Activated CD8-positive, alpha-beta T cell treated with anti-CD3 and anti-CD28 coated beads, Interleukin-2, amount 10 ng/mL, durations not matched to agents 7 days and 5 days (primary cell): ENCODE measurements around the gene THRB. TPM values are rescaled to one million over a fixed set of nuclear protein-coding genes. Genes with fewer than 3 reads are reported as not detected.

ENCODE experiments used
- ATAC-seq: fragments of 150-1000 bp; cut with Tn5 transposase; one replicate; pipeline ENCODE4 v1.10.0; 2021; ENCODE audit warnings: moderate library complexity
- CTCF ChIA-PET: fragments of 350-600 bp; sonication (Branson Sonifier 250); formaldehyde crosslinking; loops from one replicate; lab custom pipeline; 2021; ENCODE audit warnings: antibody characterized with exemption; lab: Charles Lee
- POLR2A ChIA-PET: fragments of 350-600 bp; sonication (Branson Sonifier 250); formaldehyde crosslinking; loops from one replicate; lab custom pipeline; 2021; ENCODE audit warnings: antibody characterized with exemption; lab: Charles Lee
- DNase-seq: peaks from one replicate; pipeline ENCODE4 v3.0.0-alpha.2; 2020
- H3K27ac Mint-ChIP-seq: one replicate; pipeline ENCODE4 v1.8.0; 2021; ENCODE audit warnings: mild to moderate bottlenecking, mixed read lengths
- H3K27me3 Mint-ChIP-seq: one replicate; pipeline ENCODE4 v1.8.0; 2021; ENCODE audit warnings: low read depth, mixed read lengths
- H3K36me3 Mint-ChIP-seq: one replicate; pipeline ENCODE4 v1.8.0; 2021; ENCODE audit warnings: low read depth, mixed read lengths
- H3K4me1 Mint-ChIP-seq: one replicate; pipeline ENCODE4 v1.8.0; 2021; ENCODE audit warnings: low read depth, mixed read lengths
- H3K4me3 Mint-ChIP-seq: one replicate; pipeline ENCODE4 v1.8.0; 2021; ENCODE audit warnings: mild to moderate bottlenecking, mixed read lengths
- H3K9me3 Mint-ChIP-seq: one replicate; pipeline ENCODE4 v1.8.0; 2022; ENCODE audit warnings: mixed read lengths; ENCODE audit not compliant: insufficient read depth
- total RNA-seq, 2 experiments: library from RNA; stranded (reverse); gene quantifications; one replicate each; pipeline ENCODE4 v1.2.3, GENCODE V29; 2021

Gene THRB
- total RNA-seq, 2 experiments from 2014 or later, result not detected

GRCh38 chr3:24389108-24390090 lies 105.3 kb downstream of the THRB start:
- ChIA-PET POLR2A (no interaction called here), CTCF (no interaction called here)
- no peak overlapping the region for H3K27ac Mint-ChIP-seq
- no peaks in the 10 kb centered on the region for H3K9me3 Mint-ChIP-seq
- H3K4me1 Mint-ChIP-seq, result no peaks in the 10 kb centered on the region
- DNase-seq (no peak), ATAC-seq (no peak)
- no peak overlapping the region for H3K4me3 Mint-ChIP-seq
- no peaks in the 10 kb centered on the region for H3K27me3 Mint-ChIP-seq
- no peaks in the 10 kb centered on the region for H3K36me3 Mint-ChIP-seq

- no peaks in the 10 kb centered on the region for H3K4me1 Mint-ChIP-seq
- DNase-seq (no peak), ATAC-seq (no peak)
- no peaks in the 10 kb centered on the region for H3K27me3 Mint-ChIP-seq
- POLR2A ChIA-PET, result no interaction called here
- H3K4me3 Mint-ChIP-seq, result no peak overlapping the region
- H3K27ac Mint-ChIP-seq, result no peak overlapping the region
- CTCF ChIA-PET, result no interaction called here
- H3K36me3 Mint-ChIP-seq, result no peaks in the 10 kb centered on the region
- no peaks in the 10 kb centered on the region for H3K9me3 Mint-ChIP-seq
Observed at GRCh38 chr3:24388611-24389010, 106.0 kb downstream of the THRB start.

GRCh38 chr3:24388159-24388558 lies 106.5 kb downstream of the THRB start:
- no peaks in the 10 kb centered on the region for H3K27me3 Mint-ChIP-seq
- no peak overlapping the region for H3K4me3 Mint-ChIP-seq
- H3K9me3 Mint-ChIP-seq, result no peaks in the 10 kb centered on the region
- no peaks in the 10 kb centered on the region for H3K4me1 Mint-ChIP-seq
- no peak for ATAC-seq
- DNase-seq, result no peak
- H3K36me3 Mint-ChIP-seq, result no peaks in the 10 kb centered on the region
- H3K27ac Mint-ChIP-seq, result no peak overlapping the region
- POLR2A ChIA-PET, result no interaction called here
- CTCF ChIA-PET, result no interaction called here

GRCh38 chr3:24387493-24387892 lies 107.2 kb downstream of the THRB start:
- Mint-ChIP-seq H3K36me3 (no peaks in the 10 kb centered on the region), H3K4me3 (no peak overlapping the region), H3K4me1 (no peaks in the 10 kb centered on the region), H3K9me3 (no peaks in the 10 kb centered on the region), H3K27me3 (no peaks in the 10 kb centered on the region), H3K27ac (no peak overlapping the region)
- DNase-seq, result no peak
- POLR2A ChIA-PET, result no interaction called here
- CTCF ChIA-PET, result no interaction called here
- no peak for ATAC-seq

GRCh38 chr3:24387000-24387399 lies 107.7 kb downstream of the THRB start:
- H3K27ac Mint-ChIP-seq, result no peak overlapping the region
- H3K36me3 Mint-ChIP-seq, result no peaks in the 10 kb centered on the region
- DNase-seq (no peak), ATAC-seq (no peak)
- ChIA-PET POLR2A (no interaction called here), CTCF (no interaction called here)
- H3K4me1 Mint-ChIP-seq, result no peaks in the 10 kb centered on the region
- no peaks in the 10 kb centered on the region for H3K9me3 Mint-ChIP-seq
- no peaks in the 10 kb centered on the region for H3K27me3 Mint-ChIP-seq
- H3K4me3 Mint-ChIP-seq, result no peak overlapping the region

GRCh38 chr3:24386458-24386857 lies 108.2 kb downstream of the THRB start:
- no peak for ATAC-seq
- no peaks in the 10 kb centered on the region for H3K9me3 Mint-ChIP-seq

GRCh38 chr3:24385012-24385615 lies 109.5 kb downstream of the THRB start:
- no peaks in the 10 kb centered on the region for H3K27me3 Mint-ChIP-seq
- no peak overlapping the region for H3K4me3 Mint-ChIP-seq
- no peaks in the 10 kb centered on the region for H3K4me1 Mint-ChIP-seq
- DNase-seq (no peak), ATAC-seq (no peak)
- ChIA-PET POLR2A (no interaction called here), CTCF (no interaction called here)
- H3K36me3 Mint-ChIP-seq, result no peaks in the 10 kb centered on the region
- H3K9me3 Mint-ChIP-seq, result no peaks in the 10 kb centered on the region
- H3K27ac Mint-ChIP-seq, result no peak overlapping the region

More at GRCh38 chr3:24386458-24386857, 108.2 kb downstream of the THRB start:
- CTCF ChIA-PET, result no interaction called here
- no peaks in the 10 kb centered on the region for H3K4me1 Mint-ChIP-seq
- no peak overlapping the region for H3K27ac Mint-ChIP-seq
- POLR2A ChIA-PET, result no interaction called here
- no peak overlapping the region for H3K4me3 Mint-ChIP-seq
- no peak for DNase-seq
- no peaks in the 10 kb centered on the region for H3K36me3 Mint-ChIP-seq
- H3K27me3 Mint-ChIP-seq, result no peaks in the 10 kb centered on the region

- ATAC-seq, result no peak
- Mint-ChIP-seq H3K27me3 (no peaks in the 10 kb centered on the region), H3K36me3 (no peaks in the 10 kb centered on the region), H3K4me1 (no peaks in the 10 kb centered on the region), H3K9me3 (no peaks in the 10 kb centered on the region), H3K27ac (no peak overlapping the region), H3K4me3 (no peak overlapping the region)
- no peak for DNase-seq
- ChIA-PET POLR2A (no interaction called here), CTCF (no interaction called here)
Observed at GRCh38 chr3:24382647-24383046, 112.0 kb downstream of the THRB start.

- H3K4me1 Mint-ChIP-seq, result no peaks in the 10 kb centered on the region
- no peaks in the 10 kb centered on the region for H3K9me3 Mint-ChIP-seq
- ChIA-PET POLR2A (no interaction called here), CTCF (no interaction called here)
- no peak overlapping the region for H3K4me3 Mint-ChIP-seq
- no peaks in the 10 kb centered on the region for H3K27me3 Mint-ChIP-seq
- DNase-seq (no peak), ATAC-seq (no peak)
- H3K27ac Mint-ChIP-seq, result no peak overlapping the region
- no peaks in the 10 kb centered on the region for H3K36me3 Mint-ChIP-seq
Observed at GRCh38 chr3:24379936-24380335, 114.7 kb downstream of the THRB start.

GRCh38 chr3:24378313-24378712 lies 116.3 kb downstream of the THRB start:
- Mint-ChIP-seq H3K27ac (no peak overlapping the region), H3K4me3 (no peak overlapping the region), H3K4me1 (no peaks in the 10 kb centered on the region), H3K9me3 (no peaks in the 10 kb centered on the region), H3K27me3 (no peaks in the 10 kb centered on the region), H3K36me3 (no peaks in the 10 kb centered on the region)
- POLR2A ChIA-PET, result no interaction called here
- no peak for ATAC-seq
- CTCF ChIA-PET, result no interaction called here
- DNase-seq, result no peak

- Mint-ChIP-seq H3K27me3 (no peaks in the 10 kb centered on the region), H3K4me1 (no peaks in the 10 kb centered on the region), H3K4me3 (no peak overlapping the region), H3K27ac (no peak overlapping the region), H3K36me3 (no peaks in the 10 kb centered on the region), H3K9me3 (no peaks in the 10 kb centered on the region)
- CTCF ChIA-PET, result no interaction called here
- no peak for DNase-seq
- no peak for ATAC-seq
- POLR2A ChIA-PET, result no interaction called here
Observed at GRCh38 chr3:24377218-24377993, 117.2 kb downstream of the THRB start.

- DNase-seq (no peak), ATAC-seq (no peak)
- no peak overlapping the region for H3K27ac Mint-ChIP-seq
- H3K9me3 Mint-ChIP-seq, result no peaks in the 10 kb centered on the region
- ChIA-PET POLR2A (no interaction called here), CTCF (no interaction called here)
- H3K4me3 Mint-ChIP-seq, result no peak overlapping the region
- no peaks in the 10 kb centered on the region for H3K4me1 Mint-ChIP-seq
- no peaks in the 10 kb centered on the region for H3K27me3 Mint-ChIP-seq
- H3K36me3 Mint-ChIP-seq, result no peaks in the 10 kb centered on the region
Observed at GRCh38 chr3:24375947-24376384, 118.7 kb downstream of the THRB start.
